HepG2 (cell line): ENCODE data around the gene NREP. TPM values are rescaled to one million over a fixed set of nuclear protein-coding genes. Genes with fewer than 3 reads are reported as not detected.

Experiments used
- CEBPZ ChIP-seq: IDR thresholded peaks from 2 replicates; pipeline ENCODE4 v1.6.1; 2012; ENCODE audit warnings: low read length, improper control_type of control experiment
- CENPBD1 ChIP-seq: sonication (generic); formaldehyde crosslinking; IDR thresholded peaks from 2 replicates; pipeline ENCODE4 v1.8.0; 2022; ENCODE audit warnings: missing genetic modification reagents, low read depth, mild to moderate bottlenecking, borderline replicate concordance
- ELF4 ChIP-seq: sonication (generic); formaldehyde crosslinking; IDR thresholded peaks from 2 replicates; pipeline ENCODE4 v1.5.0; 2020; ENCODE audit warnings: missing genetic modification reagents, mild to moderate bottlenecking, moderate library complexity, borderline replicate concordance
- ETV6 ChIP-seq: sonication (generic); formaldehyde crosslinking; conservative IDR thresholded peaks from 2 replicates; pipeline ENCODE4 v1.4.0; 2020; ENCODE audit warnings: missing genetic modification reagents
- FOXP1 ChIP-seq, 2 experiments: fragments of 450-650 bp in 1 of 2; IDR thresholded peaks; 2 replicates each; pipeline ENCODE4 v1.6.1; 2017 to 2018; ENCODE audit warnings: antibody characterized with exemption in 1 of 2
- HCFC1 ChIP-seq: fragments of 150-350 bp; IDR thresholded peaks from 2 replicates; pipeline ENCODE4 v1.6.1; 2014; ENCODE audit warnings: low read depth, low read length
- JDP2 ChIP-seq: sonication (generic); formaldehyde crosslinking; IDR thresholded peaks from 2 replicates; pipeline ENCODE4 v1.8.1; 2022; ENCODE audit warnings: missing genetic modification reagents, borderline replicate concordance
- LBX2 ChIP-seq: sonication (generic); formaldehyde crosslinking; IDR thresholded peaks from 2 replicates; pipeline ENCODE4 v1.5.0; 2020; ENCODE audit warnings: missing genetic modification reagents, mild to moderate bottlenecking, borderline replicate concordance
- ONECUT2 ChIP-seq: sonication (generic); formaldehyde crosslinking; IDR thresholded peaks from 2 replicates; pipeline ENCODE4 v1.4.0; 2020; ENCODE audit warnings: missing genetic modification reagents
- PLRG1 ChIP-seq: fragments of 450-650 bp; conservative IDR thresholded peaks from 2 replicates; pipeline ENCODE4 v1.6.1; 2016
- RARA ChIP-seq: IDR thresholded peaks from 2 replicates; pipeline ENCODE4 v1.6.1; 2016; ENCODE audit warnings: missing genetic modification reagents, missing compliant biosample characterization
- RFX1 ChIP-seq: fragments of 450-650 bp; IDR thresholded peaks from 2 replicates; pipeline ENCODE4 v1.6.1; 2017
- SPEN ChIP-seq: sonication (generic); formaldehyde crosslinking; IDR thresholded peaks from 2 replicates; pipeline ENCODE4 v1.5.1; 2020; ENCODE audit warnings: low read depth, mild to moderate bottlenecking, missing genetic modification reagents
- TARDBP ChIP-seq: sonication (generic); formaldehyde crosslinking; IDR thresholded peaks from 2 replicates; pipeline ENCODE4 v1.8.0; 2022; ENCODE audit warnings: mild to moderate bottlenecking, missing genetic modification reagents
- TRIM24 ChIP-seq: sonication (generic); formaldehyde crosslinking; IDR thresholded peaks from 2 replicates; pipeline ENCODE4 v1.8.0; 2022; ENCODE audit warnings: mild to moderate bottlenecking, missing genetic modification reagents
- ZNF296 ChIP-seq: sonication (generic); formaldehyde crosslinking; conservative IDR thresholded peaks from 2 replicates; pipeline ENCODE4 v1.5.0; 2020; ENCODE audit warnings: mild to moderate bottlenecking, missing genetic modification reagents
- ZNF660 ChIP-seq: sonication (generic); formaldehyde crosslinking; IDR thresholded peaks from 2 replicates; pipeline ENCODE4 v1.5.1; 2020; ENCODE audit warnings: mild to moderate bottlenecking, low read depth, missing genetic modification reagents, borderline replicate concordance
- ZNF782 ChIP-seq: sonication (generic); formaldehyde crosslinking; IDR thresholded peaks from 2 replicates; pipeline ENCODE4 v1.4.0; 2020; ENCODE audit warnings: missing genetic modification reagents, mild to moderate bottlenecking, borderline replicate concordance
- polyA plus RNA-seq, 8 experiments: library from polyadenylated mRNA; depleted of rRNA in 3 of 8; stranded (reverse) in 7 of 8; unstranded in 1 of 8; fragments of >200 nt; fragmentation: Illumina TruSeq in 4 of 8; extraction: Trizol in 4 of 8; gene quantifications; 2 replicates each; pipeline versions ENCODE4 v1.2.1 to v1.2.3, GENCODE V29; 2011 to 2016; ENCODE audit warnings: low read depth in 4 of 8, missing spikeins in 1 of 8, mixed read lengths in 1 of 8; ENCODE audit not compliant: insufficient read depth in 1 of 8
- total RNA-seq, 5 experiments: library from RNA; depleted of rRNA; stranded (reverse); fragments of >200 nt; fragmentation: Illumina TruSeq; extraction: Trizol; gene quantifications; 2 replicates each; pipeline ENCODE4 v1.2.3, GENCODE V29; 2016; ENCODE audit warnings: low read depth in 1 of 5
- TF ChIP-seq, protein P1 (sequence below): sonication (generic); formaldehyde crosslinking; IDR thresholded peaks from 2 replicates; pipeline ENCODE4 v1.5.0; 2020; ENCODE audit warnings: missing genetic modification reagents
- TF ChIP-seq, protein P2 (sequence below): IDR thresholded peaks from 2 replicates; pipeline ENCODE4 v1.6.1; 2012; ENCODE audit warnings: low read depth, low read length, improper control_type of control experiment
- TF ChIP-seq, protein P3 (sequence below): sonication (generic); formaldehyde crosslinking; IDR thresholded peaks from 2 replicates; pipeline ENCODE4 v1.8.0; 2022; ENCODE audit warnings: missing genetic modification reagents, mild to moderate bottlenecking, borderline replicate concordance

The NREP gene
- total and polyA plus RNA-seq, 2 of the 13 experiments (the other 11 are each of a cell fraction or from before 2014, with no cell fraction given): 40.5 to 102 TPM

DNA sequence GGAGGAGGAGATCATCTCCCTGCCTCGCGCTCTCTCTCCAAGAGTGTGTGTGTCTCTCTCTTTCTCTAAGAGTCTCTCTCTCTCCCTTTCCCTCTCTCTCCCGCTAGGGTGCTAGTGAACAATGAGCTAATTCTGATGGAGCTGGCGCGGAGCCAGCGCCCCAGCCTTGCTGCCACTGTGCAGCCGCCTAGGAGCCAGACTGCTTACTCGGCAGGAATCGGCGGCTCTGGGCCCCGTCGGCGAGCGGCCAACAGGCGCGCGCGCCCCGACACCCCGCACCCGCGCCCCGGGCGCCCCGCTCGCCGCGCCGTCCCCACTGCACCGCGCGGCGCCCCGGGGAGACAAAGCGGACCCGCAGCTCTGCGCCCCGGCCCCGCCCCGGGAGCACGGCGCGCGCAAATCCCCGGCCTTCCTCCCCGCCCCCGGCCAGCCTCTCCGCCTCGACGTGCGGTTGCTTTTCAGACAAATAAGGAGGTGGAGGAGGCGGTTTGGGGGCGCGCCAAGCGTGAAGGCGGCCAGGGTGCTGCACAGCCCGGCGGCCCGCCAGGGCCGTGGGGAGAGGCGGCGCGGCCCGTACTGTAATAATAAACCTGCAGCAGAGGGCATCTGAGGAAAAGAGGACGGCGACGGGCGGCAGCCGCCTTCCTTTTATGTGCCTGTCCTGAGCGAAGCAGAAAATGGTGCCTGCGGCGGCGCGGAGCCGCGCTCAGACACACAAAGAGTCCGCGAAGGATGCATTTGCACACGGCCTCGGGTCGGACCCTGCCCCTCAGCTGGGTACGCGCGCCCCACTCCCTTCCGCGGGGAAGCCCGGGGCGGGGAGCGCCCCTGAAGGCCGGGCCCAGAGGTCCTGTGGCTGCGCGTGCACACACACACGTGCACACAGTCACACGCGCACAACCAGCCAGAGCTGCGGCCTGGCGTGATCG is 625 bp upstream of the NREP start (continued):
- TF ChIP-seq CEBPZ: no peak
- no peak for TF ChIP-seq ONECUT2 (CRISPR knock-in tag)
- peak; percentile 52; the same call in 1 of the 2 replicates for TF ChIP-seq ZNF782 (CRISPR knock-in tag)
- TF ChIP-seq TARDBP (CRISPR knock-in tag): peak; percentile 87
- TF ChIP-seq LBX2: no peak
- TF ChIP-seq TRIM24 (CRISPR knock-in tag): no peak
- TF ChIP-seq, protein P1, sequence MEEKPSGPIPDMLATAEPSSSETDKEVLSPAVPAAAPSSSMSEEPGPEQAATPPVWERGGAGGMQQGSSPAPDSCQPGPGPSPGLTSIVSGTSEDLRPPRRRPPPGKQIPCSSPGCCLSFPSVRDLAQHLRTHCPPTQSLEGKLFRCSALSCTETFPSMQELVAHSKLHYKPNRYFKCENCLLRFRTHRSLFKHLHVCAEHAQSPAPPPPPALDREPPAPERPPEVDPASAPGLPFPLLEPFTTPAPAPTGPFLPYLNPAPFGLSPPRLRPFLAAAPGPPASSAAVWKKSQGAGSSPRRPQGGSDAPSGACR: no peak
- no peak for TF ChIP-seq ZNF660 (CRISPR knock-in tag)
- TF ChIP-seq PLRG1: no peak
- TF ChIP-seq, protein P2, sequence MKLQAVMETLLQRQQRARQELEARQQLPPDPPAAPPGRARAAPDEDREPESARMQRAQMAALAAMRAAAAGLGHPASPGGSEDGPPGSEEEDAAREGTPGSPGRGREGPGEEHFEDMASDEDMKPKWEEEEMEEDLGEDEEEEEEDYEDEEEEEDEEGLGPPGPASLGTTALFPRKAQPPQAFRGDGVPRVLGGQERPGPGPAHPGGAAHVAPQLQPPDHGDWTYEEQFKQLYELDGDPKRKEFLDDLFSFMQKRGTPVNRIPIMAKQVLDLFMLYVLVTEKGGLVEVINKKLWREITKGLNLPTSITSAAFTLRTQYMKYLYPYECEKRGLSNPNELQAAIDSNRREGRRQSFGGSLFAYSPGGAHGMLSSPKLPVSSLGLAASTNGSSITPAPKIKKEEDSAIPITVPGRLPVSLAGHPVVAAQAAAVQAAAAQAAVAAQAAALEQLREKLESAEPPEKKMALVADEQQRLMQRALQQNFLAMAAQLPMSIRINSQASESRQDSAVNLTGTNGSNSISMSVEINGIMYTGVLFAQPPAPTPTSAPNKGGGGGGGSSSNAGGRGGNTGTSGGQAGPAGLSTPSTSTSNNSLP: no peak
- peak; percentile 33 for TF ChIP-seq RARA (CRISPR knock-in tag)
- TF ChIP-seq RFX1: no peak
- no peak for TF ChIP-seq FOXP1 (IDR thresholded peaks at IDR 0.05)
- no peak for TF ChIP-seq FOXP1 (CRISPR knock-in tag; IDR thresholded peaks at IDR 0.05)
- no peak for TF ChIP-seq CENPBD1 (CRISPR knock-in tag)
- TF ChIP-seq SPEN (CRISPR knock-in tag): peak; percentile 54; the same call in 1 of the 2 replicates
- TF ChIP-seq JDP2 (CRISPR knock-in tag): no peak
- TF ChIP-seq, protein P3, sequence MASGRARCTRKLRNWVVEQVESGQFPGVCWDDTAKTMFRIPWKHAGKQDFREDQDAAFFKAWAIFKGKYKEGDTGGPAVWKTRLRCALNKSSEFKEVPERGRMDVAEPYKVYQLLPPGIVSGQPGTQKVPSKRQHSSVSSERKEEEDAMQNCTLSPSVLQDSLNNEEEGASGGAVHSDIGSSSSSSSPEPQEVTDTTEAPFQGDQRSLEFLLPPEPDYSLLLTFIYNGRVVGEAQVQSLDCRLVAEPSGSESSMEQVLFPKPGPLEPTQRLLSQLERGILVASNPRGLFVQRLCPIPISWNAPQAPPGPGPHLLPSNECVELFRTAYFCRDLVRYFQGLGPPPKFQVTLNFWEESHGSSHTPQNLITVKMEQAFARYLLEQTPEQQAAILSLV (CRISPR knock-in tag): 0 out of 2 replicates have a peak, but pooled peaks have one; percentile 40
- TF ChIP-seq ETV6: no peak
- no peak for TF ChIP-seq HCFC1
- TF ChIP-seq ELF4 (CRISPR knock-in tag): no peak; the same call in 1 of the 2 replicates
- TF ChIP-seq ZNF296: 0 out of 2 replicates have a peak, but pooled peaks have one; percentile 29
